Astrocyte (in vitro differentiated cells and primary cell): Measurements from ENCODE around the gene C6orf136. TPM values are rescaled to one million over a fixed set of nuclear protein-coding genes. Genes with fewer than 3 reads are reported as not detected.

Experiments used
- DNase-seq: peaks from one replicate; pipeline ENCODE4 v3.0.0-alpha.2; 2010; ENCODE audit warnings: low read depth
- FAIRE-seq: peaks from 2 replicates; lab custom pipeline; 2011; peaks lifted over from hg19 to GRCh38; lab: Jason Lieb, UNC
- H2AFZ ChIP-seq: 2 replicates; pipeline ENCODE4 v1.6.0; 2012; ENCODE audit warnings: low read depth, low read length, inconsistent platforms
- H3K27ac ChIP-seq: 2 replicates; pipeline ENCODE4 v1.5.1; 2011; ENCODE audit warnings: low read depth, low read length, inconsistent platforms
- H3K27me3 ChIP-seq: 2 replicates; pipeline ENCODE4 v1.6.0; 2011; ENCODE audit warnings: low read length, inconsistent platforms; ENCODE audit not compliant: insufficient read depth
- H3K36me3 ChIP-seq: 2 replicates; pipeline ENCODE4 v1.5.1; 2011; ENCODE audit warnings: low read length, inconsistent platforms; ENCODE audit not compliant: insufficient read depth
- H3K4me1 ChIP-seq: 2 replicates; pipeline ENCODE4 v1.5.1; 2011; ENCODE audit warnings: low read length, inconsistent platforms; ENCODE audit not compliant: insufficient read depth
- H3K4me2 ChIP-seq: 2 replicates; pipeline ENCODE4 v1.6.0; 2012; ENCODE audit warnings: low read length, inconsistent platforms
- H3K4me3 ChIP-seq: 2 replicates; pipeline ENCODE4 v1.5.1; 2011; ENCODE audit warnings: low read depth, mild to moderate bottlenecking, low read length, inconsistent platforms; ENCODE audit not compliant: insufficient read depth
- H3K79me2 ChIP-seq: 2 replicates; pipeline ENCODE4 v1.6.0; 2012; ENCODE audit warnings: mild to moderate bottlenecking, low read length, inconsistent platforms; ENCODE audit not compliant: insufficient read depth
- H3K9ac ChIP-seq: 2 replicates; pipeline ENCODE4 v1.6.0; 2012; ENCODE audit warnings: mild to moderate bottlenecking, low read length, inconsistent platforms
- H3K9me3 ChIP-seq: 2 replicates; pipeline ENCODE4 v1.5.1; 2012; ENCODE audit warnings: low read depth, mild to moderate bottlenecking, low read length, inconsistent platforms; ENCODE audit not compliant: insufficient read depth
- H4K20me1 ChIP-seq: 2 replicates; pipeline ENCODE4 v1.6.0; 2012; ENCODE audit warnings: low read length, inconsistent platforms; ENCODE audit not compliant: insufficient read depth
- H3K27ac Mint-ChIP-seq: one replicate; pipeline ENCODE4 v1.8.0; 2021; ENCODE audit warnings: mild to moderate bottlenecking, mixed read lengths; ENCODE audit not compliant: unreplicated experiment
- H3K27me3 Mint-ChIP-seq: one replicate; pipeline ENCODE4 v1.8.0; 2021; ENCODE audit warnings: low read depth, mixed read lengths; ENCODE audit not compliant: unreplicated experiment
- H3K36me3 Mint-ChIP-seq: one replicate; pipeline ENCODE4 v1.8.0; 2021; ENCODE audit warnings: low read depth, mixed read lengths; ENCODE audit not compliant: unreplicated experiment
- H3K4me1 Mint-ChIP-seq: one replicate; pipeline ENCODE4 v1.8.0; 2021; ENCODE audit warnings: low read depth, mixed read lengths; ENCODE audit not compliant: unreplicated experiment
- H3K4me3 Mint-ChIP-seq: one replicate; pipeline ENCODE4 v1.8.0; 2021; ENCODE audit warnings: mild to moderate bottlenecking, moderate library complexity, mixed read lengths; ENCODE audit not compliant: unreplicated experiment
- H3K9me3 Mint-ChIP-seq: one replicate; pipeline ENCODE4 v1.8.0; 2021; ENCODE audit warnings: mild to moderate bottlenecking, mixed read lengths; ENCODE audit not compliant: unreplicated experiment
- EZH2 ChIP-seq: IDR thresholded peaks from 2 replicates; pipeline ENCODE4 v1.6.1; 2012; ENCODE audit warnings: mild to moderate bottlenecking, low read length, inconsistent platforms; ENCODE audit not compliant: insufficient read depth
- total RNA-seq: library from RNA; stranded (reverse); gene quantifications from 2 replicates; pipeline ENCODE4 v1.2.1, GENCODE V29; 2021
- TF ChIP-seq, protein P1 (sequence below): IDR thresholded peaks from 2 replicates; pipeline ENCODE4 v1.5.1; 2011; ENCODE audit warnings: low read depth, mild to moderate bottlenecking, inconsistent platforms, low read length, moderate library complexity; ENCODE audit not compliant: insufficient read depth

C6orf136 gene
- total RNA-seq, 1 donor from 2014 or later, result 12.7 TPM

DNA sequence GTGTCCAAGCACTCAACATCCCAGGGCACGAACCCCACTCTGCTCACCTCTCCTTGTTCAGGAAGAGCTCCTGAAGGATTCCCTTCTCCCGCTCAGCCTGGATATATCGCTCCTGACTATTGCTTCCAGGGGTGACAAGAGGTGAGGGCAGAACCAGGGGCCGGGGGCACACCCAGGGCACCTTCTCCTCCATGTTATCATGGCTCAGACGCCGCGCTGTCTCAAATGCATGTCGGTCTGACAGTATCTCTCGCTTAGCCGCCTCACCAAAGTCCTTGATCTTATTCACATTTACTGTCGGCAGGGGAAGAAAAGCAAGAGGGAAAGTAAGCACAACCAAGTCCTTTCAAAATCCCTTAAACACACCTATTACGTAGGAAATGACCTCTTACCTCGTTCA is 43.0 kb upstream of the C6orf136 start:
- Histone ChIP-seq H3K27me3 (no peaks in the 10 kb centered on the region), H3K79me2 (peaks cover 15% of the 10 kb centered on the region), H3K27ac (no peak overlapping the region), H3K4me3 (no peak overlapping the region), H4K20me1 (peaks cover 84% of the 10 kb centered on the region), H3K9me3 (no peaks in the 10 kb centered on the region), H2AFZ (no peak overlapping the region), H3K4me2 (no peak overlapping the region), H3K9ac (no peak overlapping the region), H3K4me1 (no peaks in the 10 kb centered on the region), H3K36me3 (peaks cover 62% of the 10 kb centered on the region)
- Mint-ChIP-seq H3K9me3 (no peaks in the 10 kb centered on the region), H3K4me3 (no peak overlapping the region), H3K4me1 (no peaks in the 10 kb centered on the region), H3K27ac (no peak overlapping the region), H3K36me3 (peaks cover 33% of the 10 kb centered on the region), H3K27me3 (no peaks in the 10 kb centered on the region)
- no peak for TF ChIP-seq EZH2
- TF ChIP-seq, protein P1, sequence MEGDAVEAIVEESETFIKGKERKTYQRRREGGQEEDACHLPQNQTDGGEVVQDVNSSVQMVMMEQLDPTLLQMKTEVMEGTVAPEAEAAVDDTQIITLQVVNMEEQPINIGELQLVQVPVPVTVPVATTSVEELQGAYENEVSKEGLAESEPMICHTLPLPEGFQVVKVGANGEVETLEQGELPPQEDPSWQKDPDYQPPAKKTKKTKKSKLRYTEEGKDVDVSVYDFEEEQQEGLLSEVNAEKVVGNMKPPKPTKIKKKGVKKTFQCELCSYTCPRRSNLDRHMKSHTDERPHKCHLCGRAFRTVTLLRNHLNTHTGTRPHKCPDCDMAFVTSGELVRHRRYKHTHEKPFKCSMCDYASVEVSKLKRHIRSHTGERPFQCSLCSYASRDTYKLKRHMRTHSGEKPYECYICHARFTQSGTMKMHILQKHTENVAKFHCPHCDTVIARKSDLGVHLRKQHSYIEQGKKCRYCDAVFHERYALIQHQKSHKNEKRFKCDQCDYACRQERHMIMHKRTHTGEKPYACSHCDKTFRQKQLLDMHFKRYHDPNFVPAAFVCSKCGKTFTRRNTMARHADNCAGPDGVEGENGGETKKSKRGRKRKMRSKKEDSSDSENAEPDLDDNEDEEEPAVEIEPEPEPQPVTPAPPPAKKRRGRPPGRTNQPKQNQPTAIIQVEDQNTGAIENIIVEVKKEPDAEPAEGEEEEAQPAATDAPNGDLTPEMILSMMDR, result no peak
- FAIRE-seq (no peak), DNase-seq (no peak)

DNA sequence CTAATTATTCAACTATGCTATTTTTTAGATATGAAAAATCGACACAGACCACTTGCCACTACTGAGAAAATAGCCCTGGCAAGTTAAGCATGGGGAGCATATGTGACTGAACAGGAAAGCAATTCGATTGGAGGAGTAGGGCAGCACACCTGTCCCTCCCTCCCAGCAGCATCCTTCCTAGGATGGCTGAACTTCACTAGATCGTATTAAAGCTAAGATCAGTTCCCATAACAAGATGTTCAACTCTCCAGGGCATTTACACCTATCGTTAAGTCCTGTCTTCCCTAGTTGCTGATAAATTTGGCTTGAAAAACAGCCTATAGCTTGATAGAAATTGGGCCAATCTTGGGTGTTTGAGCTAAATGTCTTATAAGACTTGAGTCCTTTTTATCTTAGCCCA is 36.9 kb upstream of the C6orf136 start:
- FAIRE-seq, result no peak
- DNase-seq, result no peak
- TF ChIP-seq, protein P1, result no peak
- no peak for TF ChIP-seq EZH2
- Histone ChIP-seq H3K79me2 (peaks cover 46% of the 10 kb centered on the region), H3K9ac (no peak overlapping the region), H3K4me2 (no peak overlapping the region), H3K27ac (no peak overlapping the region), H3K9me3 (no peaks in the 10 kb centered on the region), H3K36me3 (peaks cover 41% of the 10 kb centered on the region), H3K27me3 (no peaks in the 10 kb centered on the region), H2AFZ (no peak overlapping the region), H3K4me1 (peaks cover 34% of the 10 kb centered on the region), H4K20me1 (peaks cover 85% of the 10 kb centered on the region), H3K4me3 (no peak overlapping the region)
- H3K9me3 Mint-ChIP-seq, result no peaks in the 10 kb centered on the region
- peaks cover 34% of the 10 kb centered on the region for H3K4me1 Mint-ChIP-seq
- H3K27me3 Mint-ChIP-seq, result no peaks in the 10 kb centered on the region
- no peak overlapping the region for H3K27ac Mint-ChIP-seq
- peaks cover 12% of the 10 kb centered on the region for H3K36me3 Mint-ChIP-seq
- peak overlapping the region; percentile 6 for H3K4me3 Mint-ChIP-seq

DNA sequence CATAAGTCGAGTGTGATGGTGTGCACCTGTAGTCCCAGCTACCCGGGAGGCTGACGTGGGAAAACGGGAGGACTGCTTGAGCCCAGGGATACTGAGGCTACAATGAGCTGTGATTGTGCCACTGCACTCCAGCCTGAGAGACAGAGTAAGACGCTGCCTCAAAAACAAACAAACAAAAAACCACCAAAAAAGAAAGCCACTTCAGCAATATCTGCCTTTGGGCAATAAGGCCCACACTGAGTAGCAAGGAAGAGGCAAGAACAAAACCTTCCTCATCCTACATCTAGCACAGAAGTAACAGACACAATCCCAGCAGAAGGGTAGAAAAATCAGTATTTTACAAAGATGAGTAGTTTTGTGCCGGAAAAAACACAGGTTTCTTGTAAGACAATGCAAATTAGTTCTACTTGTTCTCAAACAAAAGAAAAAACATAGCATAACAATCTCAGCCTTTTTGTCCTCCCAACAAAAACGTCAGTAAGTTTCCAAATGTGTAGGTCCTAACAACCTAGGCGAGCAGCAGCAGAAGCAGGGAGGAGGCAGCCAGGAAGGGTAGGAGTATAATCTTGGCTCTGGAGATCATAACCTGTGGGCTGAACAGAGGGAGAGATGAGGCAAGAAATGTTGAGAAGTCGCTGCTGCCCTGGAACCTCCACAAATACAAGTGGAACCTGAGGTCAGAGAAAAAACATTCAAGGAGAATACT is 35.6 kb upstream of the C6orf136 start:
- Mint-ChIP-seq H3K4me3 (no peak overlapping the region), H3K27ac (peak overlapping the region; percentile 42), H3K9me3 (no peaks in the 10 kb centered on the region), H3K36me3 (peaks cover 15% of the 10 kb centered on the region), H3K4me1 (peaks cover 34% of the 10 kb centered on the region), H3K27me3 (no peaks in the 10 kb centered on the region)
- Histone ChIP-seq H3K9me3 (no peaks in the 10 kb centered on the region), H2AFZ (no peak overlapping the region), H3K4me2 (peak overlapping the region; percentile 8), H3K4me1 (peaks cover 34% of the 10 kb centered on the region), H3K9ac (no peak overlapping the region), H4K20me1 (peaks cover 81% of the 10 kb centered on the region), H3K4me3 (no peak overlapping the region), H3K27ac (no peak overlapping the region), H3K79me2 (peaks cover 53% of the 10 kb centered on the region), H3K27me3 (no peaks in the 10 kb centered on the region), H3K36me3 (peaks cover 34% of the 10 kb centered on the region)
- FAIRE-seq (no peak), DNase-seq (no peak)
- TF ChIP-seq EZH2, result no peak
- TF ChIP-seq, protein P1, result no peak
